AG09309 (cell line): Measurements from ENCODE around the gene TRIM47.

Experiments
- DNase-seq: peaks from one replicate; pipeline ENCODE4 v3.0.0-alpha.2; 2010; ENCODE audit warnings: low read depth
- H3K4me3 ChIP-seq: 2 replicates; pipeline ENCODE4 v1.5.1; 2011; ENCODE audit warnings: mild to moderate bottlenecking, low read depth, low read length, moderate library complexity; ENCODE audit not compliant: control insufficient read depth
- TF ChIP-seq, protein P1 (sequence below): IDR thresholded peaks from 2 replicates; pipeline ENCODE4 v1.5.1; 2011; ENCODE audit warnings: mild to moderate bottlenecking, low read depth, low read length, inconsistent platforms; ENCODE audit not compliant: insufficient read depth, control insufficient read depth; ENCODE audit errors: missing control alignments

Gene TRIM47

DNA sequence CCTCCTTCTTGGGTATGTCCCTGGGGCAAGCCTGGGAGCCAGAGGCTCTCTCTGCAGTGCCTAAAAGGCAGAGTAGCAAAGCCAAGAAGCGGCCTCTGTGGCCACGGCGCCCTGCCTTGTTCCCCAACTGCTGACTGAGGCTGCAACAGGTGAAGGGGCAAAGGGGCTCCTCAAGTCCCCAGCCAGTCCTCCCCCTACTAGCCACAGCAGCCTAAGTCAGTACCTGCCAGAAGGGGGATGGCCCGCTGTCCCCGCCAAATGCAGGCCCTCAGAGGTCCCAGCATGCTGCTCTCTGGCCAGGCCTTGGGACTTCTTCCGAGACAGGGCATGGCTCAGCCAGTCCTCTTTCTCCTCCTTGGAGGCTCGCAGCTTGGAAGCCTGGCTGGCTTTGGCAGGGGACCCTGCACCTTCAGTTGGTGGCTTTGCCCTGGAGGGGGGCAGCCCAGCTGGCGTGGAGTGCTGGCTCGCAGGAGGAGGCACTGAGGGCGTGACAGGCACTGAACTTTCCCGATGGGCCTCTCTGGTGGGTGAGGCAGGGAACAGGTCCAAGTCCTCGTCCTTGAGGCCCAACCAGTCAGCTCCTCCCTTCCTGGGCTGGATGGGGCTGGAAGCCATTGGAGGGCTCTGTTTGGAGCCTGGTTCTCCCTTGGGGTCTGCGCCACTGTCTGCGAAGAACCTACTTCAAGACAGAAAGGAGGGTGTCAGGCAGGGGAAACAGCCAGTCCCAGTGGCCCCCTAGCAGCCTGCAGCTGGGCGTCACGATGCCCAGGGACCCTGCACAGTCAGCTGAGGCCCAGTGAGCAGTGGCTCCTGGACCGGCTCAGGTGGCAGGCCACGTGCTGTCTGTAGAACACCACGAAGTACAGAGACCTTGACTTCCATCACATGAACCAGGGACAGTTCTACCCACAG lies 44.8 kb upstream of the TRIM47 start:
- TF ChIP-seq, protein P1, sequence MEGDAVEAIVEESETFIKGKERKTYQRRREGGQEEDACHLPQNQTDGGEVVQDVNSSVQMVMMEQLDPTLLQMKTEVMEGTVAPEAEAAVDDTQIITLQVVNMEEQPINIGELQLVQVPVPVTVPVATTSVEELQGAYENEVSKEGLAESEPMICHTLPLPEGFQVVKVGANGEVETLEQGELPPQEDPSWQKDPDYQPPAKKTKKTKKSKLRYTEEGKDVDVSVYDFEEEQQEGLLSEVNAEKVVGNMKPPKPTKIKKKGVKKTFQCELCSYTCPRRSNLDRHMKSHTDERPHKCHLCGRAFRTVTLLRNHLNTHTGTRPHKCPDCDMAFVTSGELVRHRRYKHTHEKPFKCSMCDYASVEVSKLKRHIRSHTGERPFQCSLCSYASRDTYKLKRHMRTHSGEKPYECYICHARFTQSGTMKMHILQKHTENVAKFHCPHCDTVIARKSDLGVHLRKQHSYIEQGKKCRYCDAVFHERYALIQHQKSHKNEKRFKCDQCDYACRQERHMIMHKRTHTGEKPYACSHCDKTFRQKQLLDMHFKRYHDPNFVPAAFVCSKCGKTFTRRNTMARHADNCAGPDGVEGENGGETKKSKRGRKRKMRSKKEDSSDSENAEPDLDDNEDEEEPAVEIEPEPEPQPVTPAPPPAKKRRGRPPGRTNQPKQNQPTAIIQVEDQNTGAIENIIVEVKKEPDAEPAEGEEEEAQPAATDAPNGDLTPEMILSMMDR = no peak
- no peak for DNase-seq
- H3K4me3 ChIP-seq = no peak overlapping the region

DNA sequence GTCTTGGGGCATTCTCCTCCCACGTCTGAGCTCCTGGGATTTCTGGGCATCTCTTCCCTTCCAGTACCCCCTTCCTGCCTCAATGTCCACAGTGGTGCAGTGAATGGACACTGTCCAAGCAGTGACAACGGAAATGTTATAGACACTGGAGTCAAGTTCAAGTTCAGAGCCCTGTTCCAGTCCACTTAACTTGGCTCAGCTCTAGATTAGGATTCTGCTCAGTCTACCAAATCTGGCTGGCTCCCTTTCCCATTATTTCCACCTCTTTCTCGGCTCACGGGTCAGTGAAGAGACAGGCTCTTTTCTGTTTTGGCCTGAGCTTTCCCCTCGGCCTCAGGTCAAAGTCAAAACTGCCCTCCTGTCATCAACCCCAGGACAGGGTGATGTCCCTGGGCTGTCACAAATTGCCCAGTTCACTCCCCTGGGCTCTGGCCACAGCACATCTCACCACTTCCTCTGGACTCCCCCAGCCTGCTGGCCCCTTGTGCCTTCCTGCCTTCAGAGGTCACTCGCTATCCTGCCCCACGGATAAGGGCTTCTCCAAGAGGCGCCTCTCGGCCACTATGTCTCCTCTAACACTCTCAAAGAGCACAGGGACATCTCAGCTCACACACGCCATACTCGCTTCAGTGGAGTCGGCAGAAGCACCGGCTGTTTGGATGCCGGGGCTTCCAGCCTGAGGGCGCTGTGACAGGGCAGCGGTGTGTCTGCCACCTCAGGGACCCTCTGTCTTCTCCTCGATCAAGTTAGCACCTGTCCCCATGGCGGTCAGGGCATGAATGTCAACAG lies 44.0 kb upstream of the TRIM47 start:
- TF ChIP-seq, protein P1 = no peak
- no peak for DNase-seq
- H3K4me3 ChIP-seq = no peak overlapping the region

DNA sequence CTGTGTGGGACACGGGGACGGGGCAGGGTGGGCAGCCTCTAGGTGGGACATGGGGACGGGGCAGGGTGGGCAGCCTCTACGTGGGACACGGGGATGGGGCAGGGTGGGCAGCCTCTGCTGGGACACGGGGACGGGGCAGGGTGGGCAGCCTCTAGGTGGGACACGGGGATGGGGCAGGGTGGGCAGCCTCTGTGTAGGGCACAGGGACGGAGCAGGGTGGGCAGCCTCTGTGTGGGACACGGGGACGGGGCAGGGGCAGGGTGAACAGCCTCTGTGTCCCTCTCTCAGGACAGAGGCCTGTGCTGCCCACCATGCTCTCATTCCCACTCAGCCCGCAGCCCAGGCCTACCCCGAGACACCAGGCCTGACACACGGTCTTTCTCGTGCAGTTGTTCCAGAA lies 43.2 kb upstream of the TRIM47 start:
- no peak overlapping the region for H3K4me3 ChIP-seq
- TF ChIP-seq, protein P1 = no peak
- DNase-seq = no peak

DNA sequence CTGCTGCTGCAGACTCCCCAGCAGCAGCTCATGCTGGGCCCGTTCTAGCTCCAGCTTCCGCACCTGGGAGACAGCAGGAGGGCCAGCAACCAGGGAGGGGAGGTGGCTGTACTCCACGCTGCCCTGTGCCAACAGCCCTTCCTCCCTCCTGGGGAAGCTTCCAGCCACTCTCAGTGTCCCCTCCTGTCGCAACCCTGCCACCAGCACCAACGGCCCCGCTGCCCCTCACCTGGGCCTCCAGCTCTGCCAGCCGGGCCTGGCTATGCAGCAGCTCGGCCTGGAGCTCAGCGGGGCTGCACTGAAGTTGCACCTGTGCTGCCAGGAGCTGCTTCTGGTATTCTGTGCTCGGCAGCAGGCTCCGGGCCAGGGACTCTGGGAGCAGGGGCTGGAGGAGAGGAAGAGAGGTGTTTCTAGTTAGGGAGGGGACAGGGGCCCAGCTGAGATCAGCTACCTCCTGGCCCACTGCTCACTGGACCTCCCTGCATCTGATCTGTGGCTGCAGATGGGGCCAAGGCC lies 41.7 kb upstream of the TRIM47 start:
- H3K4me3 ChIP-seq = no peak overlapping the region
- TF ChIP-seq, protein P1 = no peak
- no peak for DNase-seq

DNA sequence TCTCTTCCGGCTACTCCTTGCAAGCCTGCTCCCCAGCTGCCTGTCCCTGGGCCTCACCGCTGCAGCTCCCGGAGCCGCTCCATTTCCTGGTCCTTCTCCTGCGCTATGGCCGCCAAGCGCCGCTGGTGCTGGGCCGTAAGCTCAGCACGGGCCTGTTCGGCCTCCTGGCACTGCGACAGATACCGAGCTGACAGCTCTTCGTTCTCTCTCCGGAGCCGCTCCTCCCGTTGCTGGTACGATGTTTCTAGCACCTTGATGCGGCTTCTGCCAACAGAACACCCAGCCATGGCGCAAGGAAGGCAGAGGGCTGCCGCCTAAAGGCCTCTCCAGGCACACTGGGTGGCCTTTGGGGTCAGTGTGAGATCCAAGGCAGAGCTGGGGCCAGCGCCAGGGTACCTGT lies 41.2 kb upstream of the TRIM47 start:
- no peak overlapping the region for H3K4me3 ChIP-seq
- DNase-seq = no peak
- TF ChIP-seq, protein P1 = no peak

DNA sequence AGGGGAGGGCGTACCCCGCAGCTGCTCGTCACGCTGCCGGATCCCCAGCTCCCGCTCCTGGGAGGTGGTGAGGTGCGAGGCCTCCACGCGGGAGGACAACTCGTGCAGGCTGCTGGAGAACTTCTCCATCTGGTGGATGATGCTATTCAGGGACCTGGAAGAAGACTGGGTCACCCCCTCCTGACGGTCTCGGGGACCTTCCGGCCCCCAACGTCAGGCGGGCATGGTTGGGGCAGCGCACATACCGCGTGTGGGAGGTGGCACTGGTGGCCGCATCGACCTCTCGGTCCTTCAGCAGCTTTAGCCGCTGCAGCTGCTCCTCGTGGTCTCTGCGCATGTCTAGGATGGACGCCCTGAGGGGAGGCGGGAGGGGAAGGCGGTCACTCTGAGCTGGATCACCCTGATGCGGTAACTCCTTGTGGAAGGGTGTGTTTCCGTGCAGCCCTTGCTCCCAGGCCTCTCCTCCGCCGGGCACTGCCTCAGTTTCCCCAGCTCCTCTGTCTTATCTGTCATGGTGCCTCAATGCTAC lies 39.6 kb upstream of the TRIM47 start:
- no peak for DNase-seq
- TF ChIP-seq, protein P1 = no peak
- H3K4me3 ChIP-seq = no peak overlapping the region
